Vagina (tissue), 2 donors: ENCODE measurements around the gene JUP. TPM values are rescaled to one million over a fixed set of nuclear protein-coding genes. Genes with fewer than 3 reads are reported as not detected.
"Not testable (repeated sequence)": the region's sequence is repeated elsewhere in the genome, so short reads cannot be mapped to it uniquely, and the experiment has no call there.

Experiments used
- DNase-seq, 2 donors: peaks; one replicate each; pipeline ENCODE4 v3.0.0-alpha.2; 2017; ENCODE audit errors: extremely low spot score in 2 of 2
- H3K27ac ChIP-seq: fragments of 200-600 bp; sonication (generic); one replicate; pipeline ENCODE4 v1.5.1; 2019
- H3K27me3 ChIP-seq: fragments of 200-600 bp; sonication (generic); one replicate; pipeline ENCODE4 v1.5.1; 2019
- H3K36me3 ChIP-seq, 2 donors: fragments of 200-600 bp; sonication (generic); one replicate each; pipeline ENCODE4 v1.5.1; 2017 to 2019
- H3K4me1 ChIP-seq: fragments of 200-600 bp; sonication (generic); one replicate; pipeline ENCODE4 v1.5.1; 2019
- H3K4me3 ChIP-seq, 2 donors: fragments of 200-600 bp; sonication (generic); 1 replicate in 1 of 2; 2 replicates in 1 of 2; pipeline ENCODE4 v1.5.1; 2016 to 2019
- H3K9me3 ChIP-seq: fragments of 200-600 bp; sonication (generic); one replicate; pipeline ENCODE4 v1.5.1; 2019
- POLR2A ChIP-seq, 2 donors: fragments of 450-650 bp; IDR thresholded peaks; one replicate each; pipeline ENCODE4 v1.6.1; 2017; ENCODE audit warnings: antibody characterized with exemption in 2 of 2, mild to moderate bottlenecking in 2 of 2, moderate library complexity in 2 of 2
- POLR2AphosphoS5 ChIP-seq, 2 donors: sonication (generic); formaldehyde crosslinking; IDR thresholded peaks; one replicate each; pipeline ENCODE4 v1.9.0; 2017; ENCODE audit warnings: antibody characterized with exemption in 2 of 2, mild to moderate bottlenecking in 2 of 2, low read depth in 1 of 2; ENCODE audit not compliant: insufficient read depth in 1 of 2
- intact Hi-C: fragments of 100-400 bp; cut with DNase I; formaldehyde crosslinking; loops from one replicate; pipeline ENCODE4 v1.15.1; 2023
- total RNA-seq: library from RNA; depleted of rRNA; stranded (reverse); fragments of >200 nt; gene quantifications from one replicate; pipeline ENCODE4 v1.2.3, GENCODE V29; 2016
- TF ChIP-seq, protein P1 (sequence below), 3 experiments: fragments of 450-650 bp in 2 of 3; fragments of 200-600 bp in 1 of 3; sonication (generic) in 1 of 3; IDR thresholded peaks; one replicate each; pipeline ENCODE4 v1.5.1; 2017 to 2019; ENCODE audit warnings: antibody characterized with exemption in 3 of 3, mild to moderate bottlenecking in 2 of 3, moderate library complexity in 2 of 3

The JUP gene
- total RNA-seq = 589 TPM

GRCh38 chr17:41786227-41787020 is at the start of gene JUP:
Gene JUP (minus strand): TSS chr17:41786711. CDS start chr17:41771854, 14,857 bp downstream.
- peaks cover 74% of the 10 kb centered on the region for H3K4me1 ChIP-seq
- intact Hi-C loops = no loop called here
- H3K27me3 ChIP-seq = no peaks in the 10 kb centered on the region
- H3K9me3 ChIP-seq = no peaks in the 10 kb centered on the region
- no peaks in the 10 kb centered on the region for H3K36me3 ChIP-seq
- peak within 1 kb of the TSS; percentile 98 for H3K27ac ChIP-seq
- peak within 1 kb of the TSS; percentile 80 to 81 for H3K4me3 ChIP-seq
- peak in 1 of 2 donors; percentile 99 for DNase-seq
- TF ChIP-seq POLR2A (IDR thresholded peaks at IDR 0.05) = peak; percentile 24 to 89
- TF ChIP-seq POLR2AphosphoS5 (IDR thresholded peaks at IDR 0.05; ENCODE audit: insufficient read depth in 1 of 2, low read depth in 1 of 2) = peak in 1 of 2 donors; percentile 85
- TF ChIP-seq, protein P1, sequence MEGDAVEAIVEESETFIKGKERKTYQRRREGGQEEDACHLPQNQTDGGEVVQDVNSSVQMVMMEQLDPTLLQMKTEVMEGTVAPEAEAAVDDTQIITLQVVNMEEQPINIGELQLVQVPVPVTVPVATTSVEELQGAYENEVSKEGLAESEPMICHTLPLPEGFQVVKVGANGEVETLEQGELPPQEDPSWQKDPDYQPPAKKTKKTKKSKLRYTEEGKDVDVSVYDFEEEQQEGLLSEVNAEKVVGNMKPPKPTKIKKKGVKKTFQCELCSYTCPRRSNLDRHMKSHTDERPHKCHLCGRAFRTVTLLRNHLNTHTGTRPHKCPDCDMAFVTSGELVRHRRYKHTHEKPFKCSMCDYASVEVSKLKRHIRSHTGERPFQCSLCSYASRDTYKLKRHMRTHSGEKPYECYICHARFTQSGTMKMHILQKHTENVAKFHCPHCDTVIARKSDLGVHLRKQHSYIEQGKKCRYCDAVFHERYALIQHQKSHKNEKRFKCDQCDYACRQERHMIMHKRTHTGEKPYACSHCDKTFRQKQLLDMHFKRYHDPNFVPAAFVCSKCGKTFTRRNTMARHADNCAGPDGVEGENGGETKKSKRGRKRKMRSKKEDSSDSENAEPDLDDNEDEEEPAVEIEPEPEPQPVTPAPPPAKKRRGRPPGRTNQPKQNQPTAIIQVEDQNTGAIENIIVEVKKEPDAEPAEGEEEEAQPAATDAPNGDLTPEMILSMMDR (IDR thresholded peaks at IDR 0.05) = peak in 2 of 3 experiments; percentile 14 to 28

DNA sequence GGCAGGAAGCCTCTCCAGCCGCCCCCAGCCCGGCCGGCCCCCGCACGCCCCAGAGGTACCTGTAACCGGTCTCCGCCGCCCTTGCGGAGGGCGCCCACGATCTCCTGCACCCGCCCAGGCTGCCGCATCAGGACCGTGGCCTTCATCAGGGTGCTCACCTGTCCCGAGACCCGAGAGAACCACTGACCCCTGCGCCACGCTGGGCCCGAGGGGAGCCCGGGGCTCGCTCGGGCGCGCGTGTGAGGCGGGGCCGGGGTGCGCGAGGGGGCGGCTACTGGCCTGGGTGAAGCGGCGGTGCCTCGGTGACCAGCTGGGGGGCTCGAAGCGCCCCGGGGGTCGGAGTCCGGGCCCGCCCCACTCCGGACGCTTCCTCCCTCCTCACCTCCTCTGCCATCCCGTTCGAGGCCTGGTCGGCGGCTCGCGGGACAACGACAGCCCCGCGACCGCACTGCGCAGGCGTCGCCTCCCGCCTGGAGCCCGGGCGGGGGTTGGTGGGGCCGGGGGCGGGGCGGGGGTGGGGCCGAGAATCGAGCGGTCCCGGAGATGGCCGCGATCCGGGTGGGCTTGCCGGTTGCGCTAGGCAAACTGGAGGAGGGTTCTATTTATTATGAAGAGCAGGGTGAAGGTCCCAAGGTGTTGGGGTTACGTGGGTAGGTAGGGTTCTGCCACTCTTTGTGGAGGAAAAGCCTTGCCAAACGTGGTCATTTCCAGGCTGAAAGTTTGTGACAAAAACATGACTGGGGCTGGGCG is 49.5 kb upstream of the JUP start, which contains the start of gene NT5C3B:
TSS of gene NT5C3B (minus strand) at position 433 of the 750 bp plus-strand sequence. CDS start at position 394, 39 bp downstream.
- H3K36me3 ChIP-seq = peaks cover 0 to 10% of the 10 kb centered on the region in 2 donors
- DNase-seq = no peak
- no peaks in the 10 kb centered on the region for H3K9me3 ChIP-seq
- H3K4me1 ChIP-seq = peaks cover 20% of the 10 kb centered on the region
- TF ChIP-seq POLR2AphosphoS5 (IDR thresholded peaks at IDR 0.05; ENCODE audit: insufficient read depth in 1 of 2, low read depth in 1 of 2) (peak in 1 of 2 donors; percentile 31), POLR2A (IDR thresholded peaks at IDR 0.05) (peak in 1 of 2 donors; percentile 14)
- TF ChIP-seq, protein P1 (IDR thresholded peaks at IDR 0.05) = no peak
- H3K27me3 ChIP-seq = no peaks in the 10 kb centered on the region
- H3K4me3 ChIP-seq = peak within 1 kb of the TSS; percentile 73 to 99
- intact Hi-C loops = no loop called here
- peak within 1 kb of the TSS; percentile 74 for H3K27ac ChIP-seq

GRCh38 chr17:41835214-41835799 is 48.8 kb upstream of the JUP start:
- Histone ChIP-seq H3K27ac (peak overlapping the region; percentile 74), H3K9me3 (no peaks in the 10 kb centered on the region), H3K27me3 (no peaks in the 10 kb centered on the region), H3K4me3 (peak overlapping the region; percentile 73 to 99), H3K36me3 (peaks cover 0 to 16% of the 10 kb centered on the region in 2 donors), H3K4me1 (peaks cover 20% of the 10 kb centered on the region)
- TF ChIP-seq POLR2AphosphoS5 (IDR thresholded peaks at IDR 0.05; ENCODE audit: insufficient read depth in 1 of 2, low read depth in 1 of 2) (no peak), POLR2A (IDR thresholded peaks at IDR 0.05) (no peak)
- TF ChIP-seq, protein P1 (IDR thresholded peaks at IDR 0.05) = no peak
- no peak for DNase-seq
- intact Hi-C loops = no loop called here

DNA sequence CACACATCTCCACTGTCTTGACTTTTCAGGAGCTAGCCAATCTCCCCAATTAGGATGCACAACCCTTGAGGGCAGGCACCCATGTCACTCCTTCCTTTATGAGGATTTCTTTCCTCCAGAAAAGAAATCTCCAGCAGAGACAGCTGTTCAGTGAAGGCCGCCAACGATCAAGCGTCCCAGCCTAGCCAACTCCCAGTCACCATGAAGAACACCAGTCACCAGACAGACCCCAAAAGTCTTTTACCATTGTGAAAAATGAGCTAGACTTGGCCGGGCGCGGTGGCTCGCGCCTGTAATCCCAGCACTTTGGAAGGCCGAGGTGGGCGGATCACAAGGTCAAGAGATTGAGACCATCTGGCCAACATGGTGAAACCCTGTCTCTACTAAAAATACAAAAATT is 43.5 kb upstream of the JUP start:
- intact Hi-C loops, H3K27me3 ChIP-seq, H3K4me1 ChIP-seq, H3K27ac ChIP-seq, H3K4me3 ChIP-seq, H3K9me3 ChIP-seq, DNase-seq: not testable (repeated sequence)
- H3K36me3 ChIP-seq = peaks cover 0 to 53% of the 10 kb centered on the region in 2 donors

- no peak overlapping the region for H3K4me3 ChIP-seq
- H3K27ac ChIP-seq = no peak overlapping the region
- no peaks in the 10 kb centered on the region for H3K4me1 ChIP-seq
- no peaks in the 10 kb centered on the region for H3K9me3 ChIP-seq
- TF ChIP-seq POLR2A (IDR thresholded peaks at IDR 0.05) (no peak), POLR2AphosphoS5 (IDR thresholded peaks at IDR 0.05; ENCODE audit: insufficient read depth in 1 of 2, low read depth in 1 of 2) (no peak)
- TF ChIP-seq, protein P1 (IDR thresholded peaks at IDR 0.05) = no peak
- H3K36me3 ChIP-seq = peaks cover 0 to 37% of the 10 kb centered on the region in 2 donors
- intact Hi-C loops = no loop called here
- no peaks in the 10 kb centered on the region for H3K27me3 ChIP-seq
- DNase-seq = no peak
Observed at GRCh38 chr17:41825175-41825845, 38.8 kb upstream of the JUP start.
